Measurements from ENCODE around the gene SLC2A9.
A peak's percentile ranks its signal among the peaks of the same experiment; 100 is the strongest.

The SLC2A9 gene

GRCh38 chr4:10018818-10019461, 2.4 kb downstream of the SLC2A9 start:
- peak; percentile 43 for DNase-seq

- DNase-seq = no peak
Measured at GRCh38 chr4:10017037-10017893, 4.0 kb downstream of the SLC2A9 start.

- no peak for DNase-seq
Measured at GRCh38 chr4:10016169-10016568, 5.1 kb downstream of the SLC2A9 start.

- DNase-seq = no peak
Measured at GRCh38 chr4:10015140-10015753, 6.0 kb downstream of the SLC2A9 start.

GRCh38 chr4:10013722-10014121, 7.6 kb downstream of the SLC2A9 start:
- no peak for DNase-seq

GRCh38 chr4:10011885-10012284, 9.4 kb downstream of the SLC2A9 start:
- DNase-seq = no peak

- no peak for DNase-seq
Measured at GRCh38 chr4:10011277-10011676, 10.0 kb downstream of the SLC2A9 start.

GRCh38 chr4:10009861-10010500, 11.3 kb downstream of the SLC2A9 start:
- no peak for DNase-seq

GRCh38 chr4:10008609-10009005, 12.7 kb downstream of the SLC2A9 start:
- no peak for DNase-seq

- no peak for DNase-seq
Measured at GRCh38 chr4:10007793-10008608, 13.3 kb downstream of the SLC2A9 start.

- no peak for DNase-seq
Measured at GRCh38 chr4:10007436-10007740, 13.9 kb downstream of the SLC2A9 start.

- DNase-seq = no peak
Measured at GRCh38 chr4:10006601-10007435, 14.5 kb downstream of the SLC2A9 start.

GRCh38 chr4:10006231-10006600, 15.1 kb downstream of the SLC2A9 start:
- DNase-seq = no peak

- no peak for DNase-seq
Measured at GRCh38 chr4:10005632-10006031, 15.7 kb downstream of the SLC2A9 start.

GRCh38 chr4:10003666-10004065, 17.6 kb downstream of the SLC2A9 start:
- no peak for DNase-seq

GRCh38 chr4:10002278-10002677, 19.0 kb downstream of the SLC2A9 start:
- DNase-seq = no peak

GRCh38 chr4:10001757-10002156, 19.5 kb downstream of the SLC2A9 start:
- no peak for DNase-seq

GRCh38 chr4:9999956-10000561, 21.2 kb downstream of the SLC2A9 start:
- DNase-seq = no peak

- no peak for DNase-seq
Measured at GRCh38 chr4:9997886-9998285, 23.4 kb downstream of the SLC2A9 start.

- DNase-seq = no peak
Measured at GRCh38 chr4:9996319-9997110, 24.8 kb downstream of the SLC2A9 start.
